ENCODE data around the gene C9. TPM values are rescaled to one million over a fixed set of nuclear protein-coding genes. Genes with fewer than 3 reads are reported as not detected.

Gene C9
- total RNA-seq, 3 donors from 2014 or later = 1.8 TPM; not detected in 2

- Histone ChIP-seq H3K36me3 (no peaks in the 10 kb centered on the region), H3K4me3 (no peak overlapping the region), H3K9me3 (no peaks in the 10 kb centered on the region), H3K27me3 (no peaks in the 10 kb centered on the region), H3K4me1 (no peaks in the 10 kb centered on the region), H3K27ac (no peak overlapping the region)
- no peak for TF ChIP-seq POLR2AphosphoS5 (IDR thresholded peaks at IDR 0.05)
- TF ChIP-seq, protein P1, sequence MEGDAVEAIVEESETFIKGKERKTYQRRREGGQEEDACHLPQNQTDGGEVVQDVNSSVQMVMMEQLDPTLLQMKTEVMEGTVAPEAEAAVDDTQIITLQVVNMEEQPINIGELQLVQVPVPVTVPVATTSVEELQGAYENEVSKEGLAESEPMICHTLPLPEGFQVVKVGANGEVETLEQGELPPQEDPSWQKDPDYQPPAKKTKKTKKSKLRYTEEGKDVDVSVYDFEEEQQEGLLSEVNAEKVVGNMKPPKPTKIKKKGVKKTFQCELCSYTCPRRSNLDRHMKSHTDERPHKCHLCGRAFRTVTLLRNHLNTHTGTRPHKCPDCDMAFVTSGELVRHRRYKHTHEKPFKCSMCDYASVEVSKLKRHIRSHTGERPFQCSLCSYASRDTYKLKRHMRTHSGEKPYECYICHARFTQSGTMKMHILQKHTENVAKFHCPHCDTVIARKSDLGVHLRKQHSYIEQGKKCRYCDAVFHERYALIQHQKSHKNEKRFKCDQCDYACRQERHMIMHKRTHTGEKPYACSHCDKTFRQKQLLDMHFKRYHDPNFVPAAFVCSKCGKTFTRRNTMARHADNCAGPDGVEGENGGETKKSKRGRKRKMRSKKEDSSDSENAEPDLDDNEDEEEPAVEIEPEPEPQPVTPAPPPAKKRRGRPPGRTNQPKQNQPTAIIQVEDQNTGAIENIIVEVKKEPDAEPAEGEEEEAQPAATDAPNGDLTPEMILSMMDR (IDR thresholded peaks at IDR 0.05) = no peak
- no peak for TF ChIP-seq POLR2A (IDR thresholded peaks at IDR 0.05)
- intact Hi-C loops (cut with DNase I; ENCODE audit: low total_unique reads) = no loop called here
- DNase-seq (ENCODE audit: low spot score in 2 of 2) = no peak
Observed at GRCh38 chr5:39264528-39264927, 99.8 kb downstream of the C9 start.

DNA sequence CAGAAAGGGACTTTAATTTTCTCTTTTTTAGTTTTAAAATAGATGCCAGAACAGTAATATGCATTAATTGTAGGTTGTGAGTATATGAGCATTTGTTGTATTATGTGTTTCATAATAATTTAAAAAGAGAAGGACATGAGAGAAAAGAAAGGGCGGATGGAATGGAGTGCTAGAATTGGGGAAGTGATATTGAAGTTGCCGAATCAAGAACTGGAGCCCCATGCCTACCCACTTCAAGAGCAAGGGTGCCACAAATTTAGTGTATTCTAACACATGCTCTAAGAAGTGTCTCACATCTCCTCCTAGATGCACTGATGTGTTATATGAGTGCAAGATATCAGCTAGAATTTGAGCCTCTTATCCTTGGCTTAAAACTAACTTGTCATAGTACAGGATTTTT is 101.3 kb downstream of the C9 start:
- intact Hi-C loops (cut with DNase I; ENCODE audit: low total_unique reads) = no loop called here
- no peak for DNase-seq (ENCODE audit: low spot score in 2 of 2)
- Histone ChIP-seq H3K4me1 (no peaks in the 10 kb centered on the region), H3K27ac (no peak overlapping the region), H3K36me3 (no peaks in the 10 kb centered on the region), H3K9me3 (no peaks in the 10 kb centered on the region), H3K4me3 (no peak overlapping the region), H3K27me3 (no peaks in the 10 kb centered on the region)
- no peak for TF ChIP-seq POLR2AphosphoS5 (IDR thresholded peaks at IDR 0.05)
- no peak for TF ChIP-seq POLR2A (IDR thresholded peaks at IDR 0.05)
- TF ChIP-seq, protein P1 (IDR thresholded peaks at IDR 0.05) = no peak

GRCh38 chr5:39260095-39260494 is 104.2 kb downstream of the C9 start:
- Histone ChIP-seq H3K36me3 (no peaks in the 10 kb centered on the region), H3K27me3 (no peaks in the 10 kb centered on the region), H3K4me1 (no peaks in the 10 kb centered on the region), H3K4me3 (no peak overlapping the region), H3K9me3 (no peaks in the 10 kb centered on the region), H3K27ac (no peak overlapping the region)
- no peak for DNase-seq (ENCODE audit: low spot score in 2 of 2)
- no peak for TF ChIP-seq POLR2A (IDR thresholded peaks at IDR 0.05)
- TF ChIP-seq, protein P1 (IDR thresholded peaks at IDR 0.05) = no peak
- no peak for TF ChIP-seq POLR2AphosphoS5 (IDR thresholded peaks at IDR 0.05)
- intact Hi-C loops (cut with DNase I; ENCODE audit: low total_unique reads) = no loop called here

- Histone ChIP-seq H3K27me3 (no peaks in the 10 kb centered on the region), H3K36me3 (no peaks in the 10 kb centered on the region), H3K4me3 (no peak overlapping the region), H3K4me1 (no peaks in the 10 kb centered on the region), H3K9me3 (no peaks in the 10 kb centered on the region), H3K27ac (no peak overlapping the region)
- intact Hi-C loops (cut with DNase I; ENCODE audit: low total_unique reads) = loop anchor here (5.0 kb wide), 1 partner anchor 1840 kb away; no protein-coding TSS in a partner anchor
- TF ChIP-seq POLR2A (IDR thresholded peaks at IDR 0.05) (no peak), POLR2AphosphoS5 (IDR thresholded peaks at IDR 0.05) (no peak)
- TF ChIP-seq, protein P1 (IDR thresholded peaks at IDR 0.05) = no peak
- DNase-seq (ENCODE audit: low spot score in 2 of 2) = no peak
Observed at GRCh38 chr5:39257554-39257953, 106.7 kb downstream of the C9 start.

DNA sequence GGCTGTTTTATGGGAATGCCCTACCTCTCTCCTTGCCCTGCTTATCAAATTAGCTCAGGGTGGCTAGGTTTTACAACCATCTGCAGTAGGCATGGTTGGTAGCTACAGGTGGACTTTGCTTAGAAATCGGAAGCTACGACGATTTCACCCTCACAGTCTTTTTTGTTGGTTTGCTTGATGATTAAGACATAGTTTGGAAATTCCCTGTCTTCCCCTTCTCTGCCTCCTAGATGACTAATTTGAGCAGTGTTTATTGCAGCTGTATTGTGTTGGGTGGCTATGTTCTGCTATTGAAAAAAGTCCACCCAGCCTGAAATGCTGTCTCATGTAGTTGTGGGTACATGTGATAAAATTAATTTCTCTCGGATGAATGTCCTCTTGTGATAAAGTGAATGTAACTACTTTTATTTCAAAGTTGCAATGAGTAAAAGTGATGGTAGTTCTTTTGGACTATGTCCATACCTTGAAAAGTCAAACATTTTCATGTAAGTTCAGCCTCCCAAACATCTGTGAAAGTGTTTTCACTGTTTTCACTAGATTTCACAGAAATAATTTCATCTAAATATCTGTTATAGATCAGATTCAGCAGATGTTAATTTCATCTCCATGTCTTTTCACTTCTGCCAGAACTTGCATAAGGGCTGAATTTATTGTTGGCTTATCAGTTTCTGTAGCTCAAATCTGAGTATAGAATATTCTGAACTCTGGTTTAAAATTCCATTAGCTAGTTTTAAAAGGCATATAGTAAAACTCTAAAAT is 107.6 kb downstream of the C9 start:
- no peaks in the 10 kb centered on the region for H3K4me1 ChIP-seq
- no peaks in the 10 kb centered on the region for H3K36me3 ChIP-seq
- no peaks in the 10 kb centered on the region for H3K9me3 ChIP-seq
- no peak overlapping the region for H3K27ac ChIP-seq
- no peaks in the 10 kb centered on the region for H3K27me3 ChIP-seq
- TF ChIP-seq POLR2A (IDR thresholded peaks at IDR 0.05) (no peak), POLR2AphosphoS5 (IDR thresholded peaks at IDR 0.05) (no peak)
- TF ChIP-seq, protein P1 (IDR thresholded peaks at IDR 0.05) = no peak
- H3K4me3 ChIP-seq = peak overlapping the region in 1 of 3 donors; percentile 23
- intact Hi-C loops (cut with DNase I; ENCODE audit: low total_unique reads) = loop anchor here (5.0 kb wide), 1 partner anchor 1841 kb away; no protein-coding TSS in a partner anchor
- DNase-seq (ENCODE audit: low spot score in 2 of 2) = no peak
